GM12872 (cell line): ENCODE results near the gene CFAP74.

ENCODE experiments used
- TF ChIP-seq, protein P1 (sequence below): IDR thresholded peaks from 3 replicates; pipeline ENCODE4 v1.5.1; 2011; ENCODE audit warnings: low read depth, mild to moderate bottlenecking, low read length, moderate library complexity; ENCODE audit not compliant: insufficient read depth

CFAP74 gene

DNA sequence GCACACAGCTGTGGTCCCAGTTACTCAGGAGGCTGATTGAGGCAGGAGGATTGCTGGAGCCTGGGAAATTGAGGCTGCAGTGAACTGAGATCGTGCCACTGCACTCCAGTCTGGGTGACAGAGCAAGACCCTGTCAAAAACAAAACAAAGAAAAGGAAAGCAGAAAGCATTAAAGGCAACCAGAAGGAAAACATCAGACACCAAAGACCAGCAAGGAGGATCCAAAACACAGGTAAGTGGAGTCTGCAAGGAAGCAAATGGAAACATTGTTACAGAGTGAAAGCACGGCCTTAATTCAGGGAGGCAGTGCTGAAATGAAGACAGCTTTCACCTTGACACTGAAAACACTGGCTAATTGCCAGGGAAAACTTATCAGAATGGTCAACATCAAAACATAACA, 40.8 kb downstream of the CFAP74 start:
- TF ChIP-seq, protein P1, sequence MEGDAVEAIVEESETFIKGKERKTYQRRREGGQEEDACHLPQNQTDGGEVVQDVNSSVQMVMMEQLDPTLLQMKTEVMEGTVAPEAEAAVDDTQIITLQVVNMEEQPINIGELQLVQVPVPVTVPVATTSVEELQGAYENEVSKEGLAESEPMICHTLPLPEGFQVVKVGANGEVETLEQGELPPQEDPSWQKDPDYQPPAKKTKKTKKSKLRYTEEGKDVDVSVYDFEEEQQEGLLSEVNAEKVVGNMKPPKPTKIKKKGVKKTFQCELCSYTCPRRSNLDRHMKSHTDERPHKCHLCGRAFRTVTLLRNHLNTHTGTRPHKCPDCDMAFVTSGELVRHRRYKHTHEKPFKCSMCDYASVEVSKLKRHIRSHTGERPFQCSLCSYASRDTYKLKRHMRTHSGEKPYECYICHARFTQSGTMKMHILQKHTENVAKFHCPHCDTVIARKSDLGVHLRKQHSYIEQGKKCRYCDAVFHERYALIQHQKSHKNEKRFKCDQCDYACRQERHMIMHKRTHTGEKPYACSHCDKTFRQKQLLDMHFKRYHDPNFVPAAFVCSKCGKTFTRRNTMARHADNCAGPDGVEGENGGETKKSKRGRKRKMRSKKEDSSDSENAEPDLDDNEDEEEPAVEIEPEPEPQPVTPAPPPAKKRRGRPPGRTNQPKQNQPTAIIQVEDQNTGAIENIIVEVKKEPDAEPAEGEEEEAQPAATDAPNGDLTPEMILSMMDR: no peak

DNA sequence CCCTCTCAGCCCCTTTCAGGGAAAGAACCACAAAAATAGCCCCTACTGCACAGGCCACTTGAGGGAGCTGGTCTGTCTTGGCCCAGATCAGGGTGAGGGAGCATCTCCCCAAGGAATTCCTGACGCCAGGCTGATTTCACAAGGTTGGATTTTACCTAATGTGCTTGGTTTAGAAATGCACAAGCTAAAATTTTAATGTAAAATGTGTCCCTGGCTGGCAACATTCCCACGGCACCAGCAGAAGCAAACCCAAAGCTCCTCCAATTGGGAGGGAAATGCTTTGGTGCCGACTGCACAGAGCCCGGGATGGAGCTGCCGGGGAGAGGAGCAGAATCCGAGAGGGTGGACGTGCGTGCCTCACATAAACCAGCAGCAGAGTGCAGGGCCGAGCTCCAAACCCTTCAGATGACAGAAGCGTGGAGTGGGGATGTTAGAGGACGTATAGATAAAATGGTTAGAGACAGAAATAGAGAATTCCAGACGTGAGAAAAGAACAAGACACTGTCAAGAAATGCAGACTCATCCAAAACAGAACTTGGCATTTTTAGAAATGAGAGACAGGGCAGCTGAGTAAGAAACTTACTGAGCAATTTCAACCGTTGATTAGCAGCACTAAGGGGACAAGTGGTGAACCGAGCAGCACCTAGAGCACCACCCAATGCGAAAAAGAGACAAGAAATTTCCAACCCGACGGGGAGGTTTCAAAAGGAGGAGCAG, 42.9 kb downstream of the CFAP74 start:
- TF ChIP-seq, protein P1: no peak

DNA sequence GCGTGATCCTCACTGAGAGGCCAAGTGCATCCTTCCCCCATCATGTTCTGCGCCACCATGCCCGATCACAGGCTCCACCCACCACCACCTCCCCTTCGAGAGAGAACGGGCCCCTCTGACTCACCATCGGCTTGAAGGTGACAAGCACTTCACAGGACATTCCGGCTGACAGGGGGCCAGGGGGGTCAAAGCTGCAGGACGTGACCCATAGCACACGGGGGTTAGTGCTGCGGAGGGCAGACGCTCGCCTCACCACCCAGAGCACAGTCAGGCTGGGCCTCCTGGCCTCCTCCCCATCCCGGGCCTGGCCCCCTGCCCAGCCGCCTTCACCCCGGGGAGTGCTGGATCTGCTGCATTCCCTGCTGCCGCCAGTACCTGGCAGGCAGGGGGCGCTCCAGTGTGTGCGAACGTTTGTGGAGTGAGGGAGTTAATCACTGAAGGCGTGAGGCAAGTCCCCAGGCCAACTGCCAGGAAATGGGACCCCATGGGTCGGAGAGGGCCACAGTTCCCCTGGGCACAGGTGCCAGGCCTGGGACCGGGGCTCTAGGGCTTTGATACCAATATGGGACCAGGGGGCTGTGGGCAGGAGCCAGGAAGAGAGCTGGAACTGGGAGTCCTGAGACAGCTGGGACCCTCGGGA, 43.6 kb downstream of the CFAP74 start:
- TF ChIP-seq, protein P1: peak; percentile 77

DNA sequence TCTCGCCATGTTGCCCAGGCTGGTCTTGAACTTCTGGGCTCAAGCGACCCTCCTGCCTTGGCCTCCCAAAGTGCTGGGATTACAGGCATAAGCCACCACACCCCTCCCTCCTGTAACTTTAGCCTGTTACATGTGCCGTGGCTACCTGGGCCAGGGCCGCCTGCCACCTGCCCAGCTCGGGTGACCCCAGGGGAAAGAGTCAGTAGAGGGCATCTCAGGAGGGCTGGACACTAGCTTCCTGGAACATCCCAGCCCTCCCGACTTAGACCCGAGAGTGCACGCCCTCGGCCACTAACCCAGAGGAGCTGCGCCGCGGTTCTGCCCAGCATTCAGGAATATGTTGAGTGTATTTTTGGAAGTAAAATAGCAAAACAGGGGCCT, 44.1 kb downstream of the CFAP74 start:
- TF ChIP-seq, protein P1: no peak

DNA sequence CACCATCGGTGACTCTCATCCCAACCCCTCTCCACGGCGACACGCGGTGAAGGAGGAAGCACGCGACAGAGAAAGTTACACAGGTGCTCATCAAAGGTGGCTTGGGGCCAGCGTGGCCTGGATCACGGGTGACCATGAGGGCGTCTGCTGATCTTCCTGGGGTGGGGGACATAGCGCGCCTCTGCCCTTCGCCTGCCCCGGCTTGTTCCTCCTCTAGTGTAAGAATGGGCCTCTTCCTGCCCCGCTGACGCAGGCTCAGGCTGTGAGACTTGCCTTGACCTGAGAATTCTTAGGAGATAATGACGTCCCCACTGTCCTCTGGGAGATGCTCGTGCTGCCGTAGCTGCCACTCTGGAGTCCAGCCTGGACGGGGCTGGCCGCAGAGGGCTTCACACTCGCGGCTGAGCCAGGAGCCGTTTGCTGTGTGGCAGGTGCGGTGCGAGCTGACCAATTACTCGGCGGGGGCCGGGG, 45.5 kb downstream of the CFAP74 start:
- TF ChIP-seq, protein P1: no peak

DNA sequence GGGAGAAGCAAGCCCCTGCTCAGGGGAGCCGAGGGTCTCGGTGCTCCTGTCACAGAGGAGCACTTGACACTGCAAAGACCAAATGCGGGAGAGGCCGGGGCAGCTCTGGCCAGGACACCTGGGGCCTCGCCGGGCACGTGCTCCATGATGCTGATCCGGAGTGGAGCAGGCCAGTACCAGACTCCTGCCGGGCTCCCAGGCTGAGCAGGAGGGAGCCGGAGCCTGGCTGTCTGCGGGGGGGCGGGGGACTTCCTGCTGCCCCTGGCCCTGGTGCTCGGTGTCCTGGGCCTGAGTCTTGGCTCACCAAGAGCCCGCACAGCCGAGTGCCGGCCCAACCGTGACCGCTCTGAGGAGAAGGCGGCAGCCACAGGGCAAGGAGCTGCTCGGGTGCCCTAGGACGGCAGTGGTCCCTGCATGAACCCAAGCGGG, 46.0 kb downstream of the CFAP74 start:
- TF ChIP-seq, protein P1: no peak

DNA sequence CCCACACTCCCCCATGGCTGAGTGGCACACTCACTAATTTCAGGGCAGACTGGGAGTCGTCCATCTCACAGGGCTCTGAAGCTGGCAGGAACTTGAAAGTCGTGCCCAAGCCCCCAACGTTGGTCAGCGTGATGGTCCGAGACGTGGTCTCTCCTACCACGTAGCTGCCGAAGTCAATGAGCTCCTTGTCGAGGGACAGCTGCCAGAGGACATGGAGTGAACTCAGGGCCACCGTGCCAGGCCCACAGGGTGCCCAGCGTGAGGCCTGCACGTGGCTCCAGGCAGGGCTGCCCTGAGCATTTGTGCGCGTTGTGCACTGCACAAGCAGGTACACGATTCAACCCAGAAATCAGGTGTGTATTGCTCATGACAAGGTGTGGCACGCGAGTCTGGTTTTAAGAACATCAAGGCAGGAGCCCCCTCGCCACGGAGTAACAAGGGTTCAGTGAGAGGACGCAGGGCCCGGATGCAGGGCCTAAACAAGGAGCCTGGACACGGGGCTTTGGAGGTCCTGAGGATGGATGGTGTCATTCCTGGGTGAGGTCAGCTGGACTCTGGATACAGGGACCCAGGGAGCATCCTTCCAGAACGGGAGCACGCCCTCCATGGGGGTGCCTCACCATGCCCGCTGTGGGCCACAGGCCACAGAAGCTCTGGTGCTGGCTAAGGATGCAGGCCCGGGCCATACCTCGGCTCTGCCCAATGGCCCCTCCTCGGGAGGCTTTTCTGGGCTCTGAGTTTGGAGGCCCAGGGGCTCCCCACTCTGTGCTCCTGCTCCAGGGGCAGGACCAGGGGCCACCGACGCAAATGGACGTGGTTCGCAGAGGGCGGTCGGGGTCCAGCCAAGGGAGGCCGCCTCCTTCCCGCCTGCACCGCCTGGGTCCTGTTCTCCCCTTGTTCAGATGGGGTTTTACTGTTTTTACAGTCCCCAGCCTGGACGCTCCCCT, 46.7 kb downstream of the CFAP74 start:
- TF ChIP-seq, protein P1: no peak
